GM19025 (cell line): ENCODE measurements around the gene FBXW11.

ENCODE experiments used
- ATAC-seq: cut with Tn5 transposase; IDR thresholded peaks from one replicate; pipeline ENCODE4 v1.9.1; 2021; ENCODE audit warnings: mild to moderate bottlenecking, low read depth, moderate library complexity; ENCODE audit not compliant: unreplicated experiment

The FBXW11 gene

GRCh38 chr5:172006321-172007174 lies at the start of gene FBXW11:
FBXW11 (minus strand) TSS chr5:172006638; CDS start chr5:172006502, 136 bp downstream.
- ATAC-seq = peak; percentile 89

- no peak for ATAC-seq
Observed at GRCh38 chr5:172055996-172056395, 49.6 kb upstream of the FBXW11 start.

- no peak for ATAC-seq
Observed at GRCh38 chr5:172055421-172055820, 49.0 kb upstream of the FBXW11 start.

- no peak for ATAC-seq
Observed at GRCh38 chr5:172054611-172055153, 48.2 kb upstream of the FBXW11 start.

- no peak for ATAC-seq
Observed at GRCh38 chr5:172052450-172053236, 46.2 kb upstream of the FBXW11 start.

GRCh38 chr5:172051643-172052339 lies 45.4 kb upstream of the FBXW11 start:
- no peak for ATAC-seq

GRCh38 chr5:172050080-172050479 lies 43.6 kb upstream of the FBXW11 start:
- ATAC-seq = no peak

GRCh38 chr5:172049226-172049796 lies 42.9 kb upstream of the FBXW11 start:
- no peak for ATAC-seq

GRCh38 chr5:172048539-172049101 lies 42.2 kb upstream of the FBXW11 start:
- no peak for ATAC-seq

GRCh38 chr5:172048170-172048422 lies 41.7 kb upstream of the FBXW11 start:
- ATAC-seq = no peak

- ATAC-seq = no peak
Observed at GRCh38 chr5:172046593-172046992, 40.2 kb upstream of the FBXW11 start.

- ATAC-seq = no peak
Observed at GRCh38 chr5:172045315-172045632, 38.8 kb upstream of the FBXW11 start.

- ATAC-seq = no peak
Observed at GRCh38 chr5:172044631-172045314, 38.3 kb upstream of the FBXW11 start.

GRCh38 chr5:172043865-172044264 lies 37.4 kb upstream of the FBXW11 start:
- ATAC-seq = no peak

GRCh38 chr5:172042183-172042582 lies 35.7 kb upstream of the FBXW11 start:
- no peak for ATAC-seq

- ATAC-seq = no peak
Observed at GRCh38 chr5:172038167-172038566, 31.7 kb upstream of the FBXW11 start.

- ATAC-seq = peak; percentile 74
Observed at GRCh38 chr5:172035049-172035448, 28.6 kb upstream of the FBXW11 start.

GRCh38 chr5:172031894-172032461 lies 25.5 kb upstream of the FBXW11 start:
- ATAC-seq = no peak

GRCh38 chr5:172029876-172030275 lies 23.4 kb upstream of the FBXW11 start:
- no peak for ATAC-seq

- no peak for ATAC-seq
Observed at GRCh38 chr5:172028167-172028566, 21.7 kb upstream of the FBXW11 start.
